Activated CD4-positive, alpha-beta T cell treated with anti-CD3 and anti-CD28 coated beads, Interleukin-2, Interleukin-6, amounts not matched to agents 100 ng/mL and 50 ng/mL, durations not matched to agents 16 hours and 8 hours (primary cell): Measurements from ENCODE around the gene PPP1R3A.

Experiments
- DNase-seq: peaks from one replicate; pipeline ENCODE4 v3.0.0-alpha.2; 2020

Gene PPP1R3A

DNA sequence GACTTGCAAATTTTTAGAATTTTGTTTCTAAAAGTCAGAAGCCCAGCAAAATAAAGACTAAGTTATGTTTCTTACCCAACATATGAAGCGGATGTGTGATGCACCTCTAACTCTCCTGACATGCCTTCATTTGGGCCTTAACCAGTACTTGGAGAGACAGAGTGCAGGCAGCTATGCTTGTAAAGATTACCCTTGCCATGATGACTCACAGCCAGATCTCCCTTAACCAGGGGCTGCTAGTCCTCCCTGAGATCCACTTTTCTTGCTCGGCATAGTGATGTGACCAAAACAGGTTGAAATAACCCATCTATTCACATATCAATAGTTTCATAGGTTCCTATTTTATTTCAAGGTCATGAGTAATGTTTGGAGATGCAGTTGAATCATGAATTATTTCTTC is 43.6 kb downstream of the PPP1R3A start:
- DNase-seq: no peak

DNA sequence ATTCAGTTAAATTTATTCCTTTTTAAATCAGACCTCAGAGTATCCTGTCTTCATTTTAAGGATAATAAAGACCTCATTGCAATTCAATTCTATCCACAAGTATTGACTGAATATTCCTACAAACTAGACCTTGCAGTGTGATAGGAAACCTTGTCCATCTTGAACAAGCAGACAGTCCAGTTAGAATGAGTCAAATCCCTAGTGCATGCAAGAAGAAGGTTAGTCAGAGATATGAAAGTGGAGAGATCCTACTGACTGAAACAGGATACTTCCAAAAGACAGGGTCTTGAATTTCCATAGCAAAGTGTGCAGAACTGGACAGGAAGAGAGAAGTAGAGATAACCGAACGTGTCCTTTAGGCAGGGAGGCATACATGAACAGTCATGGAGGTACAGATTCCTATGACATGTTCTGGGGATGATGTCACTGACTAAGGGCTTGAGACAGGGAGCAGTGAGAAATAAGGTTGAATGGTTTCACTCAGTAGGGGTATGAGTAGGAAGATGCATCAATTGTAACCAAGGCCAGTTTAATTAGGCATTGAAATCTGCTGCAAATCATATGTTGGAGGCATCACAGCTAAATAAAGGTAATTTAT is 45.2 kb downstream of the PPP1R3A start:
- DNase-seq: no peak

DNA sequence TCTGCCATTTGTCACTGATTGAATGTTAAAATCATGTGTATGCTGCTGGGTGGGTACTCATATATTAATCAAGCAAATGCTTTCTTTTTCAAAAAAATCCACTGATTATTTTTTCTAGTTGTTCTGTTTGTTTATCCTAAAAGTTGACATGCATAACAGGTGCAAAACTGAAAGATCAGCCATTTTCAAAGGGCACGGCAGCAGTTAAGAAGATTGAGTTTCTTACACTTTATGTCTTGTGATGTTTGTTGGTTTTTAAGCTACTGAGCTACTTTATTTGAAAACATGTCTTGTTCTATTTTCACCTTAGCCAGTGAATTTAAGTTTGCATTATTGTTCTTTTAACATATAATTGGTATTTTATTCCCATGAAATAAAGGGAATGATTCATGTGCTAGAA is 45.8 kb downstream of the PPP1R3A start:
- DNase-seq: no peak

DNA sequence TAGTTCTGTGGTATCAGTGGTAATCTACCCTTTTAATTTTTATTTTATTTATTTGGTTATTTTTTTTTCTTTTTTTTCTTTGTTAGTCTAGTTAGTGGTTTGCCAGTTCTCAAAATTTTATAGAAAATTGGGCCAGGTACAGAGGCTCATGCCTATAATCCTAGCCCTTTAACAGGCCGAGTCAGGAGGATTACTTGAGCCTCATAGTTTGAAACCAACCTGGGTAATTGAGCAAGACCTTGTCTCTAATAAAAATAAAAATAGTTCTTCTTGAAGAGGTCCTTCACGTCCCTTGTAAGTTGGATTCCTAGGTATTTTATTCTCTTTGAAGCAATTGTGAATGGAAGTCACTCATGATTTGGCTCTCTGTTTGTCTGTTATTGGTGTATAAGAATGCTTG is 51.5 kb downstream of the PPP1R3A start:
- DNase-seq: no peak

DNA sequence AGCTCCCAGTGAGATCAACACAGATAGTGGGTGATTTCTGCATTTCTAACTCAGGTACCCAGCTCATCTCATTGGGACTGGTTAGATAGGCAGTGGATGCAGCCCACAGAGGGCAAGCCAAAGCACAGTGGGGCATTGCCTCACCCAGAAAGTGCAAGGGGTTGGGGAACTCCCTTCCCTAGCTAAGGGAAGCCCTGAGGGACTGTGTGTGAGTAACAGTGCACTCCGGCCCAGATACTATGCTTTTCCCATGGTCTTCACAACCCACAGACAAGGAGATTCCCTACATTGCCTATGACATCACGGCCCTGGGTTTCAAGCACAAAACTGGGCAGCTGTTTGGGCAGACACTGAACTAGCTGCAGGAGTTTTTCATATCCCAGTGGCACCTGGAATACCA is 62.8 kb downstream of the PPP1R3A start:
- no peak for DNase-seq

DNA sequence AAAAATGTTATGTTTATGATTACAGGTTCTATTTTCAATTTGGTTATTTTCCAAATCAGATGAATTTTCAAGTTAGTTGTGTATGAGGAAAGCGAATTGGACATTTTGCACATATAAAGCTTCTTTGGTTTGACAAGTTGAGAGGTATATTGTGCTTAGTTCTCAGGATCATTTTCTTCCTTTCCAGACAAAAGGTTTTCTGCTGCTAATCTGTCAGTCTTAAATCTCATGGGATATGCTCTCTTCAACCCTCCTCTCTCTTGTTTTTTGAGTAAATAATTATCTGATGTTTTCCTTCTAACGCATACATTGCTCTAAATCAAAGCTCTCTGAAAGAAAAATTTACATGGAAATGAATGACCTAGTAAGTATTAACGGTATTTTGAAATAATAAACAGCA is 77.9 kb downstream of the PPP1R3A start:
- DNase-seq: no peak

DNA sequence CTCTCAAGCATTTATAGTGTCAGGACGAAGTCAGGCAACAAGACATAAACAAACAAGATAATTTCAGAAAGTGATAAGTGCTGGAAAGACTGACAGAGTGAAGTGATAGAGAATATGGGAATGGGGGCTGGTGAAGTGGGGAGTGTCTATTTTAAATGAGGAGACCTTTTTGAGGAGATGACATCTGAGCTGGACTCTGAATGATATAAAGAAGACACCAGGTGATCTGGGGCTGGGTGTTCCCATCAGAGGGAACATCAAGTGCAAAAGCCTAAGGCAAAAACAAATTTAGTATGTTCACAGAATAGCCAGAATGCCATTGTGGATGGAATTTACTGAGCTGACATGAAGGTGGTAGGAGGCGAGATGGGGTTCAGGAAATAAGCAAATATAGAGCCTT is 83.4 kb downstream of the PPP1R3A start:
- DNase-seq: no peak

DNA sequence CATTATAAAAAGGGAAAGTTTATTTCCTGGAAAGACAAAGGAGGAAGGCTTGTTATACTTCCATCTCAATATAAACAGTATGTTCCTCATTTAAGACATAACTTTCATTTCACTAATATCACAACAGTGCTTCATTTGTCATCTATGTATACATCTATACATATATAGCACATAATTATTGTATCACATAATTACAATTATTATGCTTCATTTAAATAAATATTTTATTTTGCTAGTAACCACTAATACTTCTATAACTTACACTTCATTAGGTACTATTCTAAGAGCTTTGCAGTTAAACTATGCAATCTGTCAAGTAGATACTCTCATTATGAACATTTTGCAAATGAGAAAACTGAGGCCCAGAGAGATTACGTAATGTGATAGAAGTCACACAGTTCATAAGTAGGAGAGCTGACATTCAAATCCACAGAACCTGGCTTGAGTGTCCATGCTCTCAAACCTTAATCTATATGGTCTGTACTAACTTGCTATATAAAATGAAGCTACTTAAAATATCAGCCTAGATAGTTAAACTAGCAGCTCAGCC is 86.5 kb downstream of the PPP1R3A start:
- DNase-seq: no peak

DNA sequence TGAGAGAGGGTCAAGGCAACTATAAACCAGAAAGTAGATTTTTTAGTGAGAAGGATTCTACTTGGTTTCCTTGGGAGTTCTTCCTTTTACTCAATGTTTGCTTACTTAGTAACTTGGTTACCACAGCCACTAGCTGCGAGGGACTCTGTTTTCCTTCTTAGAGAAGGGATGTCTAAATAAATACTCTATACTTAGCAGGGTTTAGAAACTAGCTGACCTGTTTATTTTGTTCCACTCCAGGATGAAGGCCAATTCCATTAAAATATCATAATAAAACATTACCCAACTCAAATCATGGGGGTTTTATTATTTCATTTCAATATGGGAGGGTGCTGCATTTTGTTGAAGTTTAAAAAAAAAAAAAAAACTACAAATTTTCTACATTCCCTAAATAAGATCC is 87.3 kb downstream of the PPP1R3A start:
- no peak for DNase-seq

DNA sequence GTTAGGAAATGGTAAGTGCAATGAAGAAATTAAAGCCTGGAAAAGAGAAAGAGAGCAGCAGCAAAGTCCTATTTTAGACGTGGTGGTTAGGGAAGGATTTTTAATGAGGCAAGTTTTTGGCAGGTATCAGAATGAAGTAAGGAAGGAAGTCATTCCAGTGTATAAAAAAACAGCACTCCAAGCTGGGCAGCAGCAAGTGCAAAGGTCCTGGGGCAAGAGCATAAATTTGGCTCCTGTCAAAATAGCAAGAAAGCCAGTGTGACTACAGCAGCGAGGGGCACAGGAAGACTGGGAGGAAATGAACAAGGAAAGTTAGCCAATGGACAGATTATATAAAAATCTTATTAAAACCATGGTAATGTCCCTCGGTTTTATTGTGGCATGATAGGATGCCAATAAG is 90.2 kb downstream of the PPP1R3A start:
- no peak for DNase-seq
